Neural crest cell (in vitro differentiated cells): ENCODE data around the gene VPS11. TPM values are rescaled to one million over a fixed set of nuclear protein-coding genes. Genes with fewer than 3 reads are reported as not detected.

ENCODE experiments used
- DNase-seq: peaks from one replicate; pipeline ENCODE4 v3.0.0; 2021; ENCODE audit warnings: low read depth, mixed read lengths, low spot score
- H3K27ac Mint-ChIP-seq: one replicate; pipeline ENCODE4 v1.8.0; 2021; ENCODE audit warnings: mild to moderate bottlenecking, mixed read lengths; ENCODE audit not compliant: unreplicated experiment
- H3K27me3 Mint-ChIP-seq: 2 replicates; pipeline ENCODE4 v1.8.0; 2021; ENCODE audit warnings: low read depth, mild to moderate bottlenecking, mixed read lengths
- H3K36me3 Mint-ChIP-seq: 2 replicates; pipeline ENCODE4 v1.8.0; 2021; ENCODE audit warnings: low read depth, mild to moderate bottlenecking, mixed read lengths
- H3K4me1 Mint-ChIP-seq: 2 replicates; pipeline ENCODE4 v1.8.0; 2021; ENCODE audit warnings: mixed read lengths
- H3K4me3 Mint-ChIP-seq: one replicate; pipeline ENCODE4 v1.8.0; 2021; ENCODE audit warnings: mild to moderate bottlenecking, mixed read lengths
- H3K9me3 Mint-ChIP-seq: 2 replicates; pipeline ENCODE4 v1.8.0; 2021; ENCODE audit warnings: mixed read lengths
- CTCF ChIP-seq: fragments of 200-600 bp; sonication (generic); conservative IDR thresholded peaks from 2 replicates; pipeline ENCODE4 v1.5.0; 2021; ENCODE audit warnings: antibody characterized with exemption, mild to moderate bottlenecking
- total RNA-seq: library from RNA; stranded (reverse); gene quantifications from 2 replicates; pipeline ENCODE4 v1.2.1, GENCODE V29; 2021

VPS11 gene
- total RNA-seq, 1 donor from 2014 or later = 30.6 TPM

GRCh38 chr11:119108146-119108856 is 40.7 kb downstream of the VPS11 start:
- DNase-seq = no peak
- Mint-ChIP-seq H3K4me3 (peak overlapping the region; percentile 86), H3K36me3 (no peaks in the 10 kb centered on the region), H3K27me3 (no peaks in the 10 kb centered on the region), H3K4me1 (peaks cover 31% of the 10 kb centered on the region), H3K9me3 (no peaks in the 10 kb centered on the region), H3K27ac (peak overlapping the region; percentile 62)
- no peak for TF ChIP-seq CTCF

- Mint-ChIP-seq H3K4me1 (peaks cover 28% of the 10 kb centered on the region), H3K9me3 (no peaks in the 10 kb centered on the region), H3K36me3 (no peaks in the 10 kb centered on the region), H3K27ac (no peak overlapping the region), H3K4me3 (peak overlapping the region; percentile 86), H3K27me3 (no peaks in the 10 kb centered on the region)
- DNase-seq = no peak
- TF ChIP-seq CTCF = no peak
Observed at GRCh38 chr11:119108857-119109221, 41.2 kb downstream of the VPS11 start.

GRCh38 chr11:119109843-119110242 is 42.2 kb downstream of the VPS11 start:
- peaks cover 23% of the 10 kb centered on the region for H3K4me1 Mint-ChIP-seq
- peak overlapping the region; percentile 86 for H3K4me3 Mint-ChIP-seq
- peak overlapping the region; percentile 6 for H3K27ac Mint-ChIP-seq
- TF ChIP-seq CTCF = no peak
- no peaks in the 10 kb centered on the region for H3K27me3 Mint-ChIP-seq
- H3K9me3 Mint-ChIP-seq = no peaks in the 10 kb centered on the region
- no peak for DNase-seq
- H3K36me3 Mint-ChIP-seq = no peaks in the 10 kb centered on the region

- H3K27me3 Mint-ChIP-seq = no peaks in the 10 kb centered on the region
- peaks cover 23% of the 10 kb centered on the region for H3K4me1 Mint-ChIP-seq
- no peaks in the 10 kb centered on the region for H3K36me3 Mint-ChIP-seq
- peak overlapping the region; percentile 22 for H3K4me3 Mint-ChIP-seq
- no peaks in the 10 kb centered on the region for H3K9me3 Mint-ChIP-seq
- no peak for DNase-seq
- H3K27ac Mint-ChIP-seq = no peak overlapping the region
- no peak for TF ChIP-seq CTCF
Observed at GRCh38 chr11:119110439-119110838, 42.8 kb downstream of the VPS11 start.

GRCh38 chr11:119111361-119111925 is 43.8 kb downstream of the VPS11 start:
- DNase-seq = no peak
- TF ChIP-seq CTCF = no peak
- Mint-ChIP-seq H3K9me3 (no peaks in the 10 kb centered on the region), H3K27me3 (no peaks in the 10 kb centered on the region), H3K4me1 (peaks cover 19% of the 10 kb centered on the region), H3K36me3 (no peaks in the 10 kb centered on the region), H3K4me3 (peak overlapping the region; percentile 38), H3K27ac (no peak overlapping the region)
